Pons (tissue), 1 donor: Measurements from ENCODE around the gene TSPAN33.
"Not testable (repeated sequence)": the region's sequence is repeated elsewhere in the genome, so short reads cannot be mapped to it uniquely, and the experiment has no call there.

Experiments
- DNase-seq: peaks from one replicate; pipeline ENCODE4 v3.0.0-alpha.2; 2016; ENCODE audit warnings: low spot score

TSPAN33 gene

DNA sequence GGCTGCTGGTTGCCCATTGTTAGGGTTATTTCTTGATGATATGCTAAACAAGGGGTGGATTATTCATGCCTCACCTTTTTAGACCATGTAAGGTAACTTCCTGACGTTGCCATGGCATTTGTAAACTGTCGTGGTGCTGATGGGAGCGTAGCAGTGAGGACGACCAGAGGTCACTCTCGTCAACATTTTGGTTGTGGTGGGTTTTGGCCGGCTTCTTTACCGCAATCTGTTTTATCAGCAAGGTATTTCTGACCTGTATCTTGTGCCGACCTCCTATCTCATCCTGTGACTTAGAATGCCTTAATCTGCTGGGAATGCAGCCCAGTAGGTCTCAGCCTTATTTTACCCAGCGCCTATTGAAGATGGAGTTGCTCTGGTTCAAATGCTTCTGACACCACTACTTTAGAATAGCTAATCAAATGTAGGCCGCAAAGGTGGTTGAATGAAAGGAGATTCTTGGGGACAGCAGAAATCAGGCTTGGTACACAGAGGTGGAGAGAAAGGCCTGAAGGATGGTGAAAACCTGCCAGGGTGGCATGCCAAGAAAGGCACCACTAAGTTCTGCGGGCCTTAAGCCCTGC is 26.0 kb downstream of the TSPAN33 start:
- DNase-seq = no peak

GRCh38 chr7:129173861-129174260 is 29.4 kb downstream of the TSPAN33 start:
- not testable (repeated sequence) for DNase-seq

- no peak for DNase-seq
Measured at GRCh38 chr7:129176916-129177710, 32.6 kb downstream of the TSPAN33 start.

GRCh38 chr7:129184981-129185670 is 40.6 kb downstream of the TSPAN33 start:
- DNase-seq = no peak

GRCh38 chr7:129186749-129187260 is 42.3 kb downstream of the TSPAN33 start:
- DNase-seq = no peak

DNA sequence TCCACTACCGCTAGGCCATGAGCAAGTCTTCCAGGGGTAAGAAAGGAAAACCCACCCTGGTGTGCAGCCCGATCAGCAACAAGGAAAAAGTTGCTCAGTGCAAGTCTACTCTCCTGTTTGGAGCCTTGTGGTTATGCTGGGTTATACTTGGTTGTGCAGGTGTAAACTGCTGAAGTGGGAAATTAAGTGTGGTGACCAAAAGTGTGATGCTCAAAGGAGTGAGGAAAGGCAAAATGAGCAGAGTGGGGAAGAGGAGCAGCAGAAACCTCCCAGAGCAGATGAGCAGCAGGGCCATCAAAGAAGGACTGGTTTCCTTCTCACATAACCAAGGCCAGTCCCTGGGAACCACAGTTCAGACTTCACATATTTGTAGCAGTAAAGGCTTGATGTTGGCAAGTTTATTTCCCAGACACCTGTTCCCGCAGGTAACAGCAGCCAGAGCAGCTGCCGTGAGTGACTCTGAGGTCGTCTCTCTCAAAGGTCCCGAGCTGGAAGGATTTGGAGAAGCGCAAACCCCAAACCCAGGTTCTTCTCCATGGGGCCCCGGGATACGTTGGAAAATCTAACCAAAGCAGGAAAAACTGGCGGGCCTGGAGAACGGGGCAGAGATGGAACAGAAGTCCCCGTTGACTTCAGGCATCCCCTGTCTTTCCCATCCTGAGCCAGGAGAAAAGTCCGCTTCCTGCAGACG is 43.3 kb downstream of the TSPAN33 start:
- DNase-seq = no peak

DNA sequence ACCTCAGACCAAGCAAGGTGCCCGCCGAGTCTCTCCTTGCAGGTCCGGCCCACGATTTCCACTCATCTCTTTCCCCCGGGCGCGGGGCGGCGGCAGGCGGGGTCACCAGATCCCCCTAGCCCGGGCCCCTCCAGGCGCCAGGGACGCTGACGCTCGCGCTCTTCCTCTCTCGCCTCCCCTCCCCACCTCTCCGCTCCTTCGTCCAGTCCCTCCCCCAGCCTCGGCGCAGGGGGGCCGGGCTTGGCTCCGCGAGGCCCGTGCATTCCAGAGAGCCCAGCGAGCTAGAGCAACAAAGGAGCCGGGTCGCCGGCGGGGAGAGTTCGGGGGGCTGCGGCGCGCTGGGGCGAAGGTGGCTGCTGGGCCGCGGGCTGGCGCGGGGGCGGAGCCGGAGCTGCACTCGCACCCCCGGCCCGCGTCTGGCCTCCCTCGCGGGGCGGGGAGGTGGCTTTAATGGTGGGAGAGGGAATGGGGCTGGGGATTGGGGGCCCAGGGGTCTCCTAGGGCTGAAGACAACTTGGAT is 43.9 kb downstream of the TSPAN33 start, which contains the start of gene SMO:
TSS of gene SMO (plus strand) at position 262 of the 520 bp plus-strand sequence. CDS start 519 bp downstream, outside the sequence.
- DNase-seq = no peak

DNA sequence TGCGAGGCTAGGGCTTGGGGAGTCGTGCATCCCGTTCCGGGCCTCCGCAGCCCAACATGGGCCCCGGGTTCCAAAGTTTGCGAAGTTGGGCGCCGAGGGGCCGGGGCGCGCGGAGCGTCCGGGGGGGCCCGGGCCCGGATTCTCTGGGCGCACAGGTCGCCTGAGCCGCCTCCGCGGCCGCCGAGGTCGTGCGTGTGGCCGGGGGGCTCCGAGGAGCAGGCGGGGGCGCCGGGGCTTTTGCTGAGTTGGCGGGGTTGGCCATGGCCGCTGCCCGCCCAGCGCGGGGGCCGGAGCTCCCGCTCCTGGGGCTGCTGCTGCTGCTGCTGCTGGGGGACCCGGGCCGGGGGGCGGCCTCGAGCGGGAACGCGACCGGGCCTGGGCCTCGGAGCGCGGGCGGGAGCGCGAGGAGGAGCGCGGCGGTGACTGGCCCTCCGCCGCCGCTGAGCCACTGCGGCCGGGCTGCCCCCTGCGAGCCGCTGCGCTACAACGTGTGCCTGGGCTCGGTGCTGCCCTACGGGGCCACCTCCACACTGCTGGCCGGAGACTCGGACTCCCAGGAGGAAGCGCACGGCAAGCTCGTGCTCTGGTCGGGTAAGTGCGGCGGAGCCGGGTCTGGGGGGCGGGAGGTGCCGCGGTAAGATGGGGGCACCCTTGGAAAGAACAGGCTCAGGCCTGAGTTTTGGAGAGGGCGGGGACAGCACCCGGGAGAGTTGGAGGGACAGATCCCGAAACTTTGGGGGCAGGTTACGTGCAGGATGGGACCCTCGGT is 44.6 kb downstream of the TSPAN33 start:
- no peak for DNase-seq

DNA sequence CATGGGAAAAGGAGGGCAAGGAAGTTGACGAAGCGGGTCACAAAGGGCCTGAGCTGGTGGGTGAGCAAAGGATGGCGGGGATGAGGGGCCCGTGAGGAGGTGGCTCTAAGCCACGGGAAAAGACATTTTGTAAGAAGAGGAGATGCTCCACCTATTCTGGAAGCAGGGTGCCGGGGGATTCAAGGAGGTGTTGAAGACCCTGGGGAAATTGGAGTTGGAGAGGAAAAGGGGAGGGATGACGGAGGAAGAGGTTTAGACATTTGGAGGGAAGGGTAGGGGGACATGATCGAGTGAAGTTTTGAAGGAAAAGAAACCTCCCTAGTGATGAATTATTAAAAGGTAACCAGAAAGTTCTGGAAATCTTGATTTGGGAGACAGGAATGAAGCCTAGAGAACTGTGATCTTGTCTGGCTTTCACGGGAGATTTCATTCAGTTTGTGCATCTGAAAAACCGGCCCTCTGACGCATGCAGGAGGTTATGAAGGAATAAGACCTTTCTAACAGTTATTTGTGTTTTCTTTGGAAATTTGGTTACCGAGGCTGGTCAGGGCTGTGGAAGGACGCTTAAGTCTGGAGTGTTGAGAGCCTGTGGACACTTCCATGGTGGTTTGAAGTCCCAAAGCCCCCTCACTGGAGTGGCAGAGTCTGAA is 45.3 kb downstream of the TSPAN33 start:
- DNase-seq = no peak

GRCh38 chr7:129191272-129191671 is 46.8 kb downstream of the TSPAN33 start:
- no peak for DNase-seq

DNA sequence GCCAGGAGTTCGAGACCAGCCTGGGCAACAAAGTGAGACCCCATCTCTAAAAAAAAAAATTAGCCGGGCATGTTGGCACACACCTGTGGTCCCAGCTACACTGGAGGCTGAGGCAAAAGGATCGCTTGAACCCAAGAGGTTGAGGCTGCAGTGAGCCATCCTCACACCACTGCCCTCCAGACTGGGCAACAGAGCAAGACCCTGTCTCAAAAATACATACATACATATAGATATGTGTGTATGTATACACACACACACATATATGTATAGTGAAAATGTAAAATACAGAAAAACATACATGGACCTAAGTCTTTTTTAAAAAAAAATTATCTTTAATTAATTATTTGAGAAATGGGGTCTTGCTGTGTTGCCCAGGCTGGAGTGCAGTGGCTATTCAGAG is 49.4 kb downstream of the TSPAN33 start:
- DNase-seq = no peak

DNA sequence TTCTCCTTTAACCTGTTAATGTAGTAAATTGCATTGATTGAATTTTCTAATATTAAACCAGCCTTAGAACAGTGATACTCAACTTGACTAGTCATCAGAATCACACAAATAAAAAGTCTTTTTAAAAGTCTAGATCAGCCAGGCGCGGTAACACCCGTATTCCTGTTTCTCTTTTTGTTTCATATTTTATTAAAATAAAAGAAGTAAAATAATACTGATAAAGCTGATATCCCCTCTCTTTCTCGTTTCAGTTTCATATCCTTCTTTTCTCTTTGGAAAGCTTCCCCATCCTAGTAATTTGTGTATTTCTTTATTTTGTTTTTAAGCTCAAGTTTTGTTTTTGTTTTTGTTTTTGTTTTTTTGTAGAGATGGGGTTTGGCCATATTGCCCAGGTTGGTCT is 53.3 kb downstream of the TSPAN33 start:
- DNase-seq = no peak

GRCh38 chr7:129199406-129199805 is 54.9 kb downstream of the TSPAN33 start:
- DNase-seq = no peak

DNA sequence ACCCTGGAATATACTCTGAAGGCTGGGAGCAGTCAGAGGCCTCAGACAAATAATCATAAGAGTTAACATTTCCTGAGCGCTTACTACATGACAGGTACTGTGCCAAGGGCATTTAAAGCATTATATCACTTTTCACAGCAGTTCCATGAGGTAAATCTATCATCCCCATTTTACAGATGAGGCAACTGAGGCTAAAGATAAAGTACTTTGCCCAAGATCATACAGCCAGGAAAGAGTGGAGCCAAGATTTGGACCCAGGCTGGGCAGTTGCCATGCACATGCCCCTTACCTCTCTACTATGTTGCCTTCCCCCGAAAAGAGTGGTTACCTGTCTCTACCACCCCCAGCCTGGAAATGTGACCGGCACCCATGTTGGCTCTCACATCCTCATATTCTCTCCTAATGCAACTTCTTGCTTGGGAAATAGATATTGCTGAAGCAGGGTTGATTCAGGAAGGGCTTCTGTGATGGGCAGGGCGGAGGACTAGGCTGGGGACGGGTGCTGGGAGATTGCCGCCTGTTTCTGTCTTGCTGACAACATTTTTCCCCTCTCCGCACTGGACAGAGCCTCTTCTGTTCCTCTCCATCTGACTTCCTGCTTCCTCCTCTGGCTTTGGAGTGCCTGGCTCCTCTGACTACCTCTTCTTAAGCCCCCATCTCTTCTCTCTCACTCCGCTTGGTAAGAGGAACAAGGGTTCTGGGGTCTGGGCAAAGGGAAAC is 57.7 kb downstream of the TSPAN33 start:
- no peak for DNase-seq

DNA sequence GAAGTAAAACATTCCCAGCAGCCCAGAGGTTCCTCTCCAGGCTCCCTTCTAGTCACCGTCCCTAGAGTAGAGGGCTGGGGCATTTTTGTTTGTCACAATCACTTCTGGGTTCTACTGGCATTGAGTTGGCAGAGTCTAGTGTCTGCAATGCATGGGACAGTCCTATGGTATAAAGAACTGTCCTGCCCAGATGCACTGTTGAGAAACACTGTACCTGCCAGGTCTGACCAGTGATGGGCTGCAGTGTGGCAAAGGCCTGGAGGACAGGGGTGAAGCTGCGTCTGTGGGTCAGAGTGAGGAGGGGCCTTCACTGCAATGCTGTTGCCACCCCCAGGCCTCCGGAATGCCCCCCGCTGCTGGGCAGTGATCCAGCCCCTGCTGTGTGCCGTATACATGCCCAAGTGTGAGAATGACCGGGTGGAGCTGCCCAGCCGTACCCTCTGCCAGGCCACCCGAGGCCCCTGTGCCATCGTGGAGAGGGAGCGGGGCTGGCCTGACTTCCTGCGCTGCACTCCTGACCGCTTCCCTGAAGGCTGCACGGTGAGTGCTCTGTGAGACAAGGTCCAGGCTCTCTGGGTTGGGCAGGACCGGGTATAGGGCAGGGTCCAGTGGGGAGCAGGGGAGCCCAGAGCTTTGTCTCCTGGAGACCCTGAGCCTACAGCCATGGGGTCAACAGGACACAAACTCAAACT is 58.7 kb downstream of the TSPAN33 start:
- DNase-seq = no peak

GRCh38 chr7:129205126-129205818 is 60.8 kb downstream of the TSPAN33 start:
- no peak for DNase-seq

DNA sequence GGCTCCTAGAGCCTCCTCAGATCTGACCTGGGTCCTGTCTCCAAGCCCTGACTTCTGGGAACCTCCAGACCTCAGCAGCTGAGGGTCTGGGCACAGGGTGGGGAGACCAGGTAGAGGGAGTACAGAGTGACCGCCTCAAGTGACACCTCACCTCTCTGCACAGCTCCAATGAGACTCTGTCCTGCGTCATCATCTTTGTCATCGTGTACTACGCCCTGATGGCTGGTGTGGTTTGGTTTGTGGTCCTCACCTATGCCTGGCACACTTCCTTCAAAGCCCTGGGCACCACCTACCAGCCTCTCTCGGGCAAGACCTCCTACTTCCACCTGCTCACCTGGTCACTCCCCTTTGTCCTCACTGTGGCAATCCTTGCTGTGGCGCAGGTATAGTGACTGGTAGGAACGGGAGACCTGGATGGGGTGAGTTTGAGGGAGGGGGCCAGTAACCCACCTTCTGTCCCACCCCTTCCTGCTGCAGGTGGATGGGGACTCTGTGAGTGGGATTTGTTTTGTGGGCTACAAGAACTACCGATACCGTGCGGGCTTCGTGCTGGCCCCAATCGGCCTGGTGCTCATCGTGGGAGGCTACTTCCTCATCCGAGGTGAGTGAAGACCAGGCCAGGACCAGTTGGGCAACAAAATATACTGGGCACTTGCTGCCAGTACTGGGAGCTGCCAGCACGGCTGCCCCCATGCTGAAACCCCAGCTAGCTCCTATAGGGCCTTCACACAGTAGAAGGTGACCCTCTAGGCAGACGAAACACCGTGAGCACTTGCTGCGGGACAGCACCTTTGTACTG is 61.7 kb downstream of the TSPAN33 start:
- no peak for DNase-seq

DNA sequence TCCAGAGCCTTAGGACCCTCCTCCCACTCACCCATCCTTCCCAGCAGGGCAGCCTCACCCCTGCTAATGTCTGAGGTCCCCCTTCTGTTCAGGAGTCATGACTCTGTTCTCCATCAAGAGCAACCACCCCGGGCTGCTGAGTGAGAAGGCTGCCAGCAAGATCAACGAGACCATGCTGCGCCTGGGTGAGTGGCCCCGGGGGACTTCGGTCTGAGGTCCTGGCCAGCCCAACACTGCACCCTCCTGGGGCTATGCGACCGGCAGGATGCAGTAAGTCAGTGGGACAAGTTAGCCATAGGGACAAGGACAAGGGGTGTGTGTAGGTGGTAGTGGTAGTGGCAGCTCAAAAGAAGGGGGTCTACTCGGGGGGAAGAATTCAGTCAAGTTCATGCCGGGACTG is 64.2 kb downstream of the TSPAN33 start:
- DNase-seq = no peak
